ENCODE measurements around the gene KCNIP3. TPM values are rescaled to one million over a fixed set of nuclear protein-coding genes. Genes with fewer than 3 reads are reported as not detected.

The KCNIP3 gene
- total and polyA plus RNA-seq, 8 donors: 3.5 to 7.5 (median 3.6) TPM

DNA sequence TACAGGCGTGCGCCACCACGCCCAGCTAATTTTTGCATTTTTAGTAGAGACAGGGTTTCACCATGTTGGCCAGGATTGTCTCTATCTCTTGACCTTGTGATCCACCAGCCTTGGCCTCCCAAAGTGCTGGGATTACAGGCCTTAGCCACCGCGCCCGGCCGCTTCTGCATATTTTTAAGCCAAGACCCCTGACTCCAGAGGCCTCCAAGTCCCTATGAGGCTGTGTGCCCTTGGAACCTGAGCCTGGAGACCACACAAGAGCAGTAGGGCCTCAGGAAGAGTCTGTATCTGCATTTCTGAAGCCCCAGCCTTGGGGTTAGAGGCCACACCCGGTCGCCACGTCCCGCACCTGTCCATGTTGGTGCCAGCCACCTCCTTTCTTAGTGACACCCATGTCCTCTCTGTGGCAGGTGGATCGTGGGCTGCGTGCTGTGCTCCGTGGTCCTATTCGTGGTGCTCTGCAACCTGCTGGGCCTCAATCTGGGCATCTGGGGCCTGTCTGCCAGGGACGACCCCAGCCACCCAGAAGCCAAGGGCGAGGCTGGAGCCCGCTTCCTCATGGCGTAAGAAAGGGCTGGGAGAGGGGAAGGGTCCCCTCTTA, 17.6 kb upstream of the KCNIP3 start:
- no peak for ATAC-seq
- Histone ChIP-seq H3K4me1 (peaks cover 4 to 23% (median 5%) of the 10 kb centered on the region in 3 donors), H3K36me3 (peaks cover 0 to 7% (median 0%) of the 10 kb centered on the region in 3 donors), H3K27me3 (no peaks in the 10 kb centered on the region), H3K9me3 (no peaks in the 10 kb centered on the region), H3K27ac (no peak overlapping the region), H3K4me3 (no peak overlapping the region)
- FAIRE-seq: no peak
- DNase-seq: peak in 3 of 6 donors; percentile 8 to 44 (median 39)
- TF ChIP-seq, protein P1, sequence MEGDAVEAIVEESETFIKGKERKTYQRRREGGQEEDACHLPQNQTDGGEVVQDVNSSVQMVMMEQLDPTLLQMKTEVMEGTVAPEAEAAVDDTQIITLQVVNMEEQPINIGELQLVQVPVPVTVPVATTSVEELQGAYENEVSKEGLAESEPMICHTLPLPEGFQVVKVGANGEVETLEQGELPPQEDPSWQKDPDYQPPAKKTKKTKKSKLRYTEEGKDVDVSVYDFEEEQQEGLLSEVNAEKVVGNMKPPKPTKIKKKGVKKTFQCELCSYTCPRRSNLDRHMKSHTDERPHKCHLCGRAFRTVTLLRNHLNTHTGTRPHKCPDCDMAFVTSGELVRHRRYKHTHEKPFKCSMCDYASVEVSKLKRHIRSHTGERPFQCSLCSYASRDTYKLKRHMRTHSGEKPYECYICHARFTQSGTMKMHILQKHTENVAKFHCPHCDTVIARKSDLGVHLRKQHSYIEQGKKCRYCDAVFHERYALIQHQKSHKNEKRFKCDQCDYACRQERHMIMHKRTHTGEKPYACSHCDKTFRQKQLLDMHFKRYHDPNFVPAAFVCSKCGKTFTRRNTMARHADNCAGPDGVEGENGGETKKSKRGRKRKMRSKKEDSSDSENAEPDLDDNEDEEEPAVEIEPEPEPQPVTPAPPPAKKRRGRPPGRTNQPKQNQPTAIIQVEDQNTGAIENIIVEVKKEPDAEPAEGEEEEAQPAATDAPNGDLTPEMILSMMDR (IDR thresholded peaks at IDR 0.05): no peak
- 93 to 95% methylated on average over 19 of the region's 19 CpGs for WGBS, 2 donors
- intact Hi-C loops (cut with DNase I): loop anchor here in 1 of 3 donors (5.0 kb wide), 1 partner anchor 33 kb away; no protein-coding TSS in a partner anchor

DNA sequence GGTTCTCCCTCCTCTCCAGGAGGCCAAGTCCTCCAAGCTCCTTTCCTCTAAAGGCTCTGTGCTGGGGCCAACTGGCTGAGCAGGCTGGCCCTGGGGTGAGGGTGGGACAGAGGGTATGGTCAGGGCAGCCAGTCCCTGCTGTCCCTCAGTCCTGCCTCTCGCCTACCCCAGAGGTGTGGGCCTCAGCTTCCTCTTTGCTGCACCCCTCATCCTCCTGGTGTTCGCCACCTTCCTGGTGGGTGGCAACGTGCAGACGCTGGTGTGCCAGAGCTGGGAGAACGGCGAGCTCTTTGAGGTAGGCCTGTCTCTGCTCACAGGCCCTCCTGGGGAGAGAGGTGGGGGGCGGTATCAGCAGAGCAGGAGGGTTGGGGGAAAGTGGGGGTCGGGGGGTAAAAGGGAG, 16.1 kb upstream of the KCNIP3 start:
- ATAC-seq: no peak
- WGBS, 2 donors: 87 to 91% methylated on average over 8 of the region's 8 CpGs
- H3K4me1 ChIP-seq: peaks cover 4 to 12% (median 5%) of the 10 kb centered on the region in 3 donors
- H3K27me3 ChIP-seq: no peaks in the 10 kb centered on the region
- TF ChIP-seq, protein P1 (IDR thresholded peaks at IDR 0.05): no peak
- H3K27ac ChIP-seq: no peak overlapping the region
- no peak for FAIRE-seq
- intact Hi-C loops (cut with DNase I): no loop called here
- peaks cover 0 to 7% (median 0%) of the 10 kb centered on the region in 3 donors for H3K36me3 ChIP-seq
- H3K9me3 ChIP-seq: no peaks in the 10 kb centered on the region
- peak in 2 of 6 donors; percentile 10 to 35 for DNase-seq
- H3K4me3 ChIP-seq: no peak overlapping the region

DNA sequence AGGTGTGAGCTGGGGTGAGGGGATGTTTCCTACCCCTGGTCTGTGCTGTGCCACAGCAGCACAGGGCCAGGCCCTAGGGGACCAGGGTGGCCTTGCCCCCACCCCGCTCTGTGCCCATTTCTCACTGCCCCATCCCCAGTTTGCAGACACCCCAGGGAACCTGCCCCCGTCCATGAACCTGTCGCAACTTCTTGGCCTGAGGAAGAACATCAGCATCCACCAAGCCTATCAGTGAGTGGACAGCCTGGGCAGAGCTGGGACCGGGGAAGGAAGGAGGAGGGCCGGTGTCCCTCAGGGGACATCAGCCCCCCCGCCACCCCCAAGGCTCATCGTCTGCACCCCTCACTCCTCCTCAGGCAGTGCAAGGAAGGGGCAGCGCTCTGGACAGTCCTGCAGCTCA, 15.4 kb upstream of the KCNIP3 start:
- H3K4me3 ChIP-seq: no peak overlapping the region
- no peak overlapping the region for H3K27ac ChIP-seq
- peaks cover under 1 to 5% (median 5%) of the 10 kb centered on the region in 3 donors for H3K4me1 ChIP-seq
- DNase-seq: peak in 1 of 6 donors; percentile 47
- intact Hi-C loops (cut with DNase I): no loop called here
- H3K36me3 ChIP-seq: peaks cover 0 to 7% (median 0%) of the 10 kb centered on the region in 3 donors
- no peaks in the 10 kb centered on the region for H3K9me3 ChIP-seq
- no peaks in the 10 kb centered on the region for H3K27me3 ChIP-seq
- no peak for FAIRE-seq
- ATAC-seq: no peak
- WGBS, 2 donors: 97% methylated on average over 8 of the region's 8 CpGs
- TF ChIP-seq, protein P1 (IDR thresholded peaks at IDR 0.05): no peak

DNA sequence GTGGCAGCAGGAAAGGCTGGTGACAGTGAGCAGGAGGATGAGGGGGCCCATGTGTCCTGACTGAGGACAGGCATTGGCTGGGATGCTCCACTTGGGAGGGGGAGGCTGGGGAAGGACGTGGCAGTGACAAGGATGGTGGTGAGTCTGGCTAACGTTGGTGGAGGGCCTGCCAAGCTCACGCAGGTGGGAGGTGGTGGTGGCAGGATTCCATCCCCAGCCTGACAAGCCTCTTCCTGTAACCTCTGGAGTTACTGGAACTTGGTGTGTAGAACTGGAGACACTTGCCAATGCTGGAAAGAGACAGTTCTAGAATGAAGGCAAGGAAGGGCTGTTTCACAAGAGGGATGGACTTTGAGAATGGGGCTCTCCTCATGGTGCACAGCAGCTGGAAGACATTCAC, 14.7 kb upstream of the KCNIP3 start:
- Histone ChIP-seq H3K27me3 (no peaks in the 10 kb centered on the region), H3K9me3 (no peaks in the 10 kb centered on the region), H3K4me1 (peaks cover 0 to 1% (median 0%) of the 10 kb centered on the region in 3 donors), H3K36me3 (peaks cover 0 to 7% (median 0%) of the 10 kb centered on the region in 3 donors), H3K27ac (no peak overlapping the region), H3K4me3 (no peak overlapping the region)
- 48 to 64% methylated on average over 3 of the region's 3 CpGs for WGBS, 2 donors
- TF ChIP-seq, protein P1 (IDR thresholded peaks at IDR 0.05): no peak
- DNase-seq (peak in 1 of 6 donors; percentile 19), ATAC-seq (no peak), FAIRE-seq (no peak)
- intact Hi-C loops (cut with DNase I): no loop called here

DNA sequence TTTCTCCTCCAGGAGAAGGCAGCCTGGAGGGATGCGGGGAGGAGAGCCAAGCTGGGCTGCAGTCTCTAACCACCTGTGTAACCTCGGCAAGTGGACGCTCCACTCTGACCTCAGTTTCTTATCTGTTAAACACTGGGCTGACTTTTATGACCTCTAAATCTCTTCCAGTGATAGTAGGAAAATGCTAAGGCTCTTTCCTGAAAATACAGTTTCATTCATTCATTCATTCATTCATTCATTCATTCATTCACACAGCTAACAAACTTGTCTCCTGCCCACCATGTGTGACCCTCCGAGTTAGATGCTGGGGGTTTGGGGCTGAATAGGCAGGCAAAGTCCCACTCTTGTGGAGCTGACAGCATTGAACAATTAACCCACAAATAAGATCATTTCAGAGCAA, 13.6 kb upstream of the KCNIP3 start:
- 85 to 86% methylated on average over 4 of the region's 4 CpGs for WGBS, 2 donors
- DNase-seq (no peak), ATAC-seq (no peak), FAIRE-seq (no peak)
- peaks cover 0 to 12% (median 0%) of the 10 kb centered on the region in 3 donors for H3K36me3 ChIP-seq
- H3K27me3 ChIP-seq: no peaks in the 10 kb centered on the region
- no peak overlapping the region for H3K27ac ChIP-seq
- TF ChIP-seq, protein P1 (IDR thresholded peaks at IDR 0.05): no peak
- no peaks in the 10 kb centered on the region for H3K9me3 ChIP-seq
- H3K4me1 ChIP-seq: no peaks in the 10 kb centered on the region
- intact Hi-C loops (cut with DNase I): no loop called here
- no peak overlapping the region for H3K4me3 ChIP-seq

Measured in pancreas (tissue), 10 donors.